B cell (primary cell): Measurements from ENCODE around the gene ELP1. TPM values are rescaled to one million over a fixed set of nuclear protein-coding genes. Genes with fewer than 3 reads are reported as not detected.

Experiments
- ATAC-seq: fragments of 200-7000 bp; cut with Tn5 transposase; one replicate; pipeline ENCODE4 v1.10.0; 2021; ENCODE audit warnings: low read depth, mild to moderate bottlenecking, moderate number of reproducible peaks, moderate library complexity
- CTCF ChIA-PET: fragments of 350-600 bp; sonication (Branson Sonifier 250); formaldehyde crosslinking; loops from one replicate; lab custom pipeline; 2021; ENCODE audit warnings: antibody characterized with exemption, inconsistent platforms; lab: Charles Lee
- POLR2A ChIA-PET: fragments of 350-600 bp; sonication (Branson Sonifier 250); formaldehyde crosslinking; loops from one replicate; lab custom pipeline; 2021; ENCODE audit warnings: antibody characterized with exemption; lab: Charles Lee
- DNase-seq: peaks from one replicate; pipeline ENCODE4 v3.0.0; 2013
- H2AFZ ChIP-seq: 2 replicates; pipeline ENCODE4 v1.6.1; 2012; ENCODE audit warnings: mild to moderate bottlenecking, low read depth, low read length; ENCODE audit not compliant: insufficient read depth, poor library complexity, severe bottlenecking
- H3K27ac ChIP-seq, 2 donors: 1 replicate in 1 of 2; 2 replicates in 1 of 2; pipeline ENCODE4 v1.5.1; 2012 to 2013; ENCODE audit warnings: low read length in 2 of 2, mild to moderate bottlenecking in 2 of 2, moderate library complexity in 1 of 2
- H3K27me3 ChIP-seq, 4 experiments: fragments of 200-600 bp in 1 of 4; sonication (generic) in 1 of 4; replicated peaks in 1 of 4; 1 replicate in 2 of 4; 2 replicates in 2 of 4; pipeline versions ENCODE4 v1.6.1 to v1.7.0; 2013 to 2016; ENCODE audit warnings: low read length in 3 of 4, mild to moderate bottlenecking in 2 of 4, mixed read lengths in 1 of 4, moderate library complexity in 1 of 4; ENCODE audit not compliant: insufficient read depth in 4 of 4, control insufficient read depth in 3 of 4; ENCODE audit errors: control extremely low read depth in 1 of 4
- H3K36me3 ChIP-seq, 2 experiments: replicated peaks in 1 of 2; 1 replicate in 1 of 2; 2 replicates in 1 of 2; pipeline versions ENCODE4 v1.6.1 to v1.7.1; 2013; ENCODE audit warnings: low read length in 1 of 2; ENCODE audit not compliant: insufficient read depth in 2 of 2, control insufficient read depth in 1 of 2; ENCODE audit errors: control extremely low read depth in 1 of 2, extremely low read depth in 1 of 2
- H3K4me1 ChIP-seq, 2 donors: fragments of 200-600 bp in 1 of 2; sonication (generic) in 1 of 2; 1 replicate in 1 of 2; 2 replicates in 1 of 2; pipeline versions ENCODE4 v1.5.1 to v1.6.1; 2013 to 2017; ENCODE audit warnings: low read length in 2 of 2; ENCODE audit not compliant: control insufficient read depth in 2 of 2, insufficient read depth in 2 of 2
- H3K4me2 ChIP-seq: replicated peaks from 2 replicates; pipeline ENCODE3; 2012; ENCODE audit warnings: mild to moderate bottlenecking, low read depth, low read length; ENCODE audit not compliant: poor library complexity, severe bottlenecking
- H3K4me3 ChIP-seq, 5 experiments: fragments of 200-600 bp in 1 of 5; sonication (generic) in 1 of 5; 1 replicate in 3 of 5; 2 replicates in 2 of 5; pipeline versions ENCODE4 v1.5.1 to v1.7.0; 2011 to 2016; ENCODE audit warnings: low read length in 4 of 5, mild to moderate bottlenecking in 4 of 5, low read depth in 2 of 5, control low read depth in 1 of 5, moderate library complexity in 1 of 5; ENCODE audit not compliant: insufficient read depth in 1 of 5; ENCODE audit errors: control extremely low read depth in 1 of 5, extremely low read depth in 1 of 5
- H3K79me2 ChIP-seq: fragments of 200-600 bp; sonication (generic); one replicate; pipeline ENCODE4 v1.6.0; 2016; ENCODE audit warnings: low read length; ENCODE audit not compliant: control insufficient read depth, insufficient read depth
- H3K9ac ChIP-seq: fragments of 200-600 bp; sonication (generic); 2 replicates; pipeline ENCODE4 v1.6.1; 2017; ENCODE audit warnings: mild to moderate bottlenecking, low read length, moderate library complexity
- H3K9me3 ChIP-seq, 3 donors: one replicate each; pipeline versions ENCODE4 v1.6.1 to v1.7.1; 2013; ENCODE audit warnings: low read length in 2 of 3; ENCODE audit not compliant: control insufficient read depth in 2 of 3, insufficient read depth in 1 of 3; ENCODE audit errors: control extremely low read depth in 1 of 3
- H4K20me1 ChIP-seq: 2 replicates; pipeline ENCODE4 v1.6.0; 2012; ENCODE audit warnings: mild to moderate bottlenecking, low read length; ENCODE audit not compliant: insufficient read depth, control insufficient read depth, poor library complexity, severe bottlenecking
- H3K27ac Mint-ChIP-seq: one replicate; pipeline ENCODE4 v1.8.0; 2021; ENCODE audit warnings: mixed read lengths
- H3K27me3 Mint-ChIP-seq: one replicate; pipeline ENCODE4 v1.8.0; 2021; ENCODE audit warnings: mixed read lengths
- H3K4me1 Mint-ChIP-seq: one replicate; pipeline ENCODE4 v1.8.0; 2021; ENCODE audit warnings: mixed read lengths
- H3K4me3 Mint-ChIP-seq: one replicate; pipeline ENCODE4 v1.8.0; 2021; ENCODE audit warnings: mixed read lengths
- H3K9me3 Mint-ChIP-seq: one replicate; pipeline ENCODE4 v1.8.0; 2022; ENCODE audit warnings: mixed read lengths; ENCODE audit not compliant: insufficient read depth
- CTCF ChIP-seq: fragments of 200-600 bp; IDR thresholded peaks from one replicate; pipeline ENCODE4 v1.8.0; 2022; ENCODE audit warnings: antibody characterized with exemption, mild to moderate bottlenecking
- EZH2 ChIP-seq: IDR thresholded peaks from 2 replicates; pipeline ENCODE4 v1.6.1; 2012; ENCODE audit warnings: borderline replicate concordance, low read depth, mild to moderate bottlenecking, moderate library complexity, low read length; ENCODE audit not compliant: insufficient read depth, poor library complexity, severe bottlenecking
- WGBS: methylation state at CpG from one replicate; pipeline ENCODE4 v1.1.5; 2013; ENCODE audit warnings: missing lambda C conversion rate; ENCODE audit not compliant: insufficient coverage; 5-methylcytosine and 5-hydroxymethylcytosine counted together
- intact Hi-C: fragments of 100-400 bp; cut with micrococcal nuclease; formaldehyde crosslinking; loops from one replicate; pipeline ENCODE4 v1.10.0; 2022
- polyA plus RNA-seq: library from polyadenylated mRNA; depleted of rRNA; stranded (reverse); fragments of >200 nt; gene quantifications from 2 replicates; pipeline ENCODE4 v1.2.3, GENCODE V29; 2012
- total RNA-seq, 2 donors: library from RNA; stranded (reverse); fragments of 120-200 nt in 1 of 2; gene quantifications; 1 replicate in 1 of 2; 2 replicates in 1 of 2; pipeline versions ENCODE4 v1.2.3 to v1.2.4, GENCODE V29; 2013 to 2022

Gene ELP1
- total and polyA plus RNA-seq, 2 donors (not counting 1 experiment from before 2014, with no cell fraction given), result 20.8 to 29.4 TPM

GRCh38 chr9:108905494-108905893 lies 28.4 kb downstream of the ELP1 start:
- no CpG with 5 or more reads among the region's 2 CpGs for WGBS
- POLR2A ChIA-PET, result no interaction called here
- Mint-ChIP-seq H3K4me3 (no peak overlapping the region), H3K27ac (no peak overlapping the region), H3K4me1 (no peaks in the 10 kb centered on the region), H3K27me3 (no peaks in the 10 kb centered on the region), H3K9me3 (no peaks in the 10 kb centered on the region)
- Histone ChIP-seq H3K27me3 (no peaks in the 10 kb centered on the region), H4K20me1 (no peaks in the 10 kb centered on the region), H3K9ac (no peak overlapping the region), H3K4me3 (no peak overlapping the region), H3K9me3 (no peaks in the 10 kb centered on the region), H3K4me1 (no peaks in the 10 kb centered on the region), H3K27ac (no peak overlapping the region), H2AFZ (no peak overlapping the region), H3K4me2 (no peak overlapping the region), H3K36me3 (peaks cover 4 to 87% of the 10 kb centered on the region in 2 experiments), H3K79me2 (no peaks in the 10 kb centered on the region)
- no peak for DNase-seq
- no peak for ATAC-seq
- no peak for TF ChIP-seq EZH2
- intact Hi-C loops, result no loop called here
- CTCF ChIA-PET, result no interaction called here

- TF ChIP-seq CTCF, result no peak
- no peak for TF ChIP-seq EZH2
- Mint-ChIP-seq H3K9me3 (no peaks in the 10 kb centered on the region), H3K4me3 (no peak overlapping the region), H3K4me1 (no peaks in the 10 kb centered on the region), H3K27me3 (no peaks in the 10 kb centered on the region), H3K27ac (no peak overlapping the region)
- H3K27me3 ChIP-seq, result no peaks in the 10 kb centered on the region
- H3K4me3 ChIP-seq, result no peak overlapping the region
- H3K4me2 ChIP-seq, result no peak overlapping the region
- H2AFZ ChIP-seq, result no peak overlapping the region
- no peaks in the 10 kb centered on the region for H3K9me3 ChIP-seq
- intact Hi-C loops, result no loop called here
- POLR2A ChIA-PET, result no interaction called here
- no peaks in the 10 kb centered on the region for H3K4me1 ChIP-seq
- peaks cover 1 to 85% of the 10 kb centered on the region in 2 experiments for H3K36me3 ChIP-seq
- ATAC-seq, result no peak
- no peaks in the 10 kb centered on the region for H4K20me1 ChIP-seq
- no peak for DNase-seq
- H3K9ac ChIP-seq, result no peak overlapping the region
- CTCF ChIA-PET, result interaction anchor here (0.7 kb wide), 1 partner anchor 1246 kb away, joined by 3 read pairs; no protein-coding TSS in a partner anchor
- H3K27ac ChIP-seq, result no peak overlapping the region
- no peaks in the 10 kb centered on the region for H3K79me2 ChIP-seq
- no CpG with 5 or more reads among the region's 3 CpGs for WGBS
These were observed 29.8 kb downstream of the ELP1 start for GRCh38 chr9:108904161-108904560.
